NOMO-1 treated with dmso at 0.1 percent for 144 hours (cell line): ENCODE results near the gene PTTG1IP.
A peak's percentile ranks its signal among the peaks of the same experiment; 100 is the strongest.

Source experiments
- DNase-seq: peaks from one replicate; lab custom pipeline; 2025; ENCODE audit not compliant: unreplicated experiment; lab: John Stamatoyannopoulos, UW

PTTG1IP gene

GRCh38 chr21:44896561-44897286 lies 23.2 kb upstream of the PTTG1IP start:
- no peak for DNase-seq

DNA sequence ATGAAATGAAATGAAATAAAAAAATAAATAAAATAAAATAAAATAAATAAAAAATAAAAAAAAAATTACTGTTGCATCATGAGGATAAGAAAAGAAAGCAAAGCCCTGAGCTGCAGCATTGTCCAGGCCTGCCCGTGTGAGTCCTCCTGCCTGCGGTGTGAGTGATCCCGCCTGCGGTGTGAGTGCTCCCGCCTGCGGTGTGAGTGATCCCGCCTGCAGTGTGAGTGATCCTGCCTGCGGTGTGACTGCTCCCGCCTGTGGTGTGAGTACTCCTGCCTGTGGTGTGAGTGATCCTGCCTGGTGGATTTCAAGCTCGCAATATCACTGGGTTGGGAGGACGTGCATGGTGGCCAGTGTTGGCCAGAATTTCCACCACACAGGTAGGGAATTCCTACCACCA lies 22.4 kb upstream of the PTTG1IP start:
- no peak for DNase-seq

DNA sequence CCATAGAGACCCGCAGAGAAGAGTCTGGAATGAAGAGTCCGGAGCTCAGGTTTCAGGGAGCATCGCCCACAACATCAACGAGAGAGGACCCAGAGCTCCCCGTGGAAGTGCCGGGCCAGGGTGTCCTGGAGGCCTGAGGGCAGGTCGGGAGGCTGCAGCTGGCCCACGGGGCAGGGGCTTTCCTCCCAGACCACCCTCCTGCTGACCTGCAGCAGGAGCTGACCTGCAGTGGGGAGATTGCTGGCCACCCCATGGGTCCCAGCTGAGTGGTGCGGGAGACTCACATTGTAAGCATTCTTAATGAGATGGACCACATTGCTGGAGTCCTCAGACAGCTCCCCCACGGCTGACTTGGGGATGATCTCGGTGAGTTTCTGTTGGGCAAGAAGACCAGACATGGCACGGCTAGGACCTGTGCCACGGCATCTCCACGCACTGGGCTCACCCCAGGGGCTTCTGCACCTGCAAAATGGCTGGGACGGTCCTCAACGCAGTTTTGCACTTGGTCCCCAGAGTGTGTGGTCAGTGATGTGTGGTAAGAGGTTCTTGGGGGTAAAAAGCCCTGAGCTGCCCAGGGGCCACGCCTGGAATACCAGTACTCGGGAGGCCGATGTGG lies 21.3 kb upstream of the PTTG1IP start:
- DNase-seq: no peak

GRCh38 chr21:44893948-44894656 lies 20.6 kb upstream of the PTTG1IP start:
- DNase-seq: no peak

DNA sequence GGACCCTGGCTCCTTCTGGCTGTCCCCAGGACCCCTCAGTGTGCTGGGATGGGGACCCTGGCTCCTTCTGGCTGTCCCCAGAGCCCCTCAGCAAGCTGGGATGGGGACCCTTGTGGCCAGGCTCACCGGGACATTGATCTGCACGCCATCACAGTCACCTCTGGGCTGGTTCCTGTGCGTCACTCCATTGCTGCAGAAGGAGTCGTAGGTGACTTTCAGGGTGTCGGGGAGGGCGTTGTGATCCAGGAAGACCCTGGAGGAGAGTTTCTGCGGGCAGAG lies 19.7 kb upstream of the PTTG1IP start:
- DNase-seq: no peak

DNA sequence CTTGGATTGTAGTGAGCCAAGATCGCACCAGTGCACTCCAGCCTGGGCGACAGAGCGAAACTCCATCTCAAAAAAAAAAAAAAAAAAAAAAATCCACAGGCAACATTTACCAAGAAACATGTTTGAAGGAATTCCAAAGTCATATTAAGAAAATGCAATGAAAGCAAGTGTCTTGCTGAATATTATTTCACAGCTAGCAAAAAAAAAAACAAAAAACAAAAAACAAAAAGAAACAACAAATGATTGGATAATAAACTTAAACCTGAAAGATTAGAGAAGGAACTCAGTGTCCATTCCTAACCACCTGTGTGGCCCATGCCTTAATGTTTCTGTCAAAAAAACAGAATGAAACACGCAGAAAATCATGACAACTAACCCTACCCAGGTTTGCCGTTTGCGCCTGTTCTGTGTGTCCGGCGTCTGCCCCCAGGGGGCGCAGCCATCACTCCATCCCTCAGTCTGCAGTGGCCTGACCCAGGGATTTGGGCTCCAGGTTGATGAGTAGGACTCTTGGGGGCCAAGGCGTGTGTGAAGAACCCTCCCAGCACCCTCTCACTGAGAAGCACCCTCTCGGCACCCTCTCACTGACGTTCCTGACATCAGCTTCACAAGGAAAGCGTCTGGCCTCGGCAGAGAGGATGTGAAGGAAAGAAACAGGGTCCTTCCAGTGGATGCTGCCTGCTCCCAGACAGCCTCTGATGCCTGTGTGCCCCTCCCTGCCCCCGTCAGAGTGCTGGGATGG lies 19.2 kb upstream of the PTTG1IP start:
- peak; percentile 14 for DNase-seq

DNA sequence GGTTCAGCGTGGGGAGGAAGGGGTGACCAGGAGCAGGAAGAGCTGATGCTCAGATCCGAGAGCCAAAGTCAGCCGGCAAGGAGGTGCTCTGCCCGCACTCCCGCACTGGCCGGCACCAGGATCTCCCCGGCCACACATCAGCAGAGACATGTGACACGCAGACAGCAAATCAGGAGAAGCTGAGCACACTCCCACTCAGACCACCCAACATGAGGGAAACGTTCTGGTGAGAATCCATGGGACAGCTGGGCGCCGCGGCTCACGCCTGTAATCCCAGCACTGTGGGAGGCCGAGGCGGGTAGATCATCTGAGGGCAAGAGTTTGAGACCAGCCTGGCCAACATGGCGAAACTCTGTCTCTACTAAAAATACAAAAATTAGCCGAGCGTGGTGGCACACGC lies 18.6 kb upstream of the PTTG1IP start:
- no peak for DNase-seq

- no peak for DNase-seq
Measured at GRCh38 chr21:44891631-44892031, 18.1 kb upstream of the PTTG1IP start.

DNA sequence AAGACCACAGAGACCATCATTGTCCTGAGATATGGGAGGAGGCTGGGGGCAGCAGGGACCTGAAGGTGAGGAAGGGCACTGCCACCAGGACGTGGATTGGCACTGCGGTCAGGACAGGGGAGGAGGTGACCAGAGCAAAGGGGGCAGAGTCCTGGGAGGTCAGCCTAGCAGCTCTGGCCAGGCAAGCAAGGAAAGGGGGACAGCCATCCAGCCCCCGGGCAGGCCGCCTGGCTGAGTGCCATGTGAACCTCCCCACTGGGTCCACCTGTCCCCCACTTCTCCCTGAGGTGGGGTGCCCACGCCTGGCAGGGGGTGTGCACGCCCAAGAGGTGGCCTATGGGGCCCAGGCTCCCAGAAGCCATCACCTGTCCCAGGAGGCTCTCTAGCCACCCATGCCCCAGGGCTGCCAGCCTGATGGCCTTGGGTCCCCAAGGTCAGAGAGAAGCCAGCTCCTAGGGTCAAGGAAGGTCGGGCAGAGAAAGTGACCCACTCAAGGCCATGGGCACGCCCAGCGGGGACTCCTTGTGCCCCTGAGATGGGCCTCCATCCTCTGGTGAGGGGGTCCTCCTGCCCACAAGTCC lies 17.6 kb upstream of the PTTG1IP start:
- DNase-seq: no peak

DNA sequence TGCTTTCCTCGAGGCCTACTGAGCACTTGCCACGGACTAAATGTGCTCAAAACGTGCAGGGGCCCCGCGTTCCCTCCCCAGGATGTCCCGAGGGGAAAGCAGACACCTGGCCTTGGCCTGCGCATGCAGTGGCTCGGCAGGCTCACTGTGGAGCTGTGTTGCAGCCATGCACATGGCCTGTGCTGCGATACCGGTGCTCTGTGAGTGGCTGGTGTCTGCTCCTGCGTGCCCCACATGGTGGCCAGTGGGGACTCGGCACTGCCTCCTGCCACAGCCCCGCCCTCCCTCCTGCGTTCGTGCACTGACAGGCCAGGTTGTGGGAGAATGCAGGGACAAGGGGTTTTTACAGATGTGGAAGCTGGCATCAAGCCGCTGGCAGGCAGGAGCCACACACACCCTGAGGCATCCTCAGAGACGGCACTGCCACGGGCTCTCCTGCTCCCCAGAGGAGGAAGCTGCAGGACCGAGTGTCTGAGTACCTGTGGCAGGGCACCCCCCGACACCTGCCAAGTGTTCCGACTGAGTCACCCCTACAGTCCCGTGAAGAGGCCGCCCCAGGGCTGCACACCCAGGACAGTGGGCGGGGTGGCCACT lies 16.9 kb upstream of the PTTG1IP start:
- no peak for DNase-seq

GRCh38 chr21:44889625-44890337 lies 16.3 kb upstream of the PTTG1IP start:
- DNase-seq: no peak

- no peak for DNase-seq
Measured at GRCh38 chr21:44888581-44889550, 15.4 kb upstream of the PTTG1IP start.

GRCh38 chr21:44887807-44888580 lies 14.5 kb upstream of the PTTG1IP start:
- DNase-seq: no peak

DNA sequence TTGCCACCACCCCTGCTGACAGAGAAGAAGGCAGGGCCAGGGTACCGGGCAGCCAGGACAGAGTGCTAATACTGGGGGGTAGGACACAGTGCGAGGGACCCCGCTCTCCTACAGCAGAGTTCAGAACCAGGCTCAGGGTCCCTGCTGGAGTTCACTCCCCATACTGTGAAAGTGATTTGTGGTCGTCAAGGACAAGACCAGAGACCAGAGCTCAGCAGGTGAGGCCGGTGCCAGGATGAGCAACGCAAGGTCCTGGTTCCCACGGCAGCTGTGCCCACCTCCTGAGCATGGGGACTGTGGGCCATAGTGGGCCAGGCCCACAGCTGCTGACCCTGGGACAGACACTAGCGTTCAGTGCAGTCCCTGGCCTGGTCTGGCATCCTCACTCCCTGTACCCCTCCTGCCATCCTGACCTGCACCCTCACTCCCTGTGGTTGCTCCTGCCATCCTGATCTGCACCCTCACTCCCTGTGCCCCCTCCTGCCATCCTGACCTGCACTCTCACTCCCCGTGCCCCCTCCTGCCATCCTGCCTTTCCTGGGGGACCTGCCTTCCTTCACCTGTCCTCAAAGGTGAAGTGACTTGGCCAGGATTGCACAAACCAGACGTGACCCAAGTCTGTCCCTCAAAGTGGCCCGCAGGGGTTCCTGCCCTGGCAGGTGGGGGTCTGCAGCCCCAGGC lies 13.8 kb upstream of the PTTG1IP start:
- no peak for DNase-seq

- no peak for DNase-seq
Measured at GRCh38 chr21:44886113-44887075, 12.9 kb upstream of the PTTG1IP start.

- DNase-seq: no peak
Measured at GRCh38 chr21:44885615-44886014, 12.1 kb upstream of the PTTG1IP start.

DNA sequence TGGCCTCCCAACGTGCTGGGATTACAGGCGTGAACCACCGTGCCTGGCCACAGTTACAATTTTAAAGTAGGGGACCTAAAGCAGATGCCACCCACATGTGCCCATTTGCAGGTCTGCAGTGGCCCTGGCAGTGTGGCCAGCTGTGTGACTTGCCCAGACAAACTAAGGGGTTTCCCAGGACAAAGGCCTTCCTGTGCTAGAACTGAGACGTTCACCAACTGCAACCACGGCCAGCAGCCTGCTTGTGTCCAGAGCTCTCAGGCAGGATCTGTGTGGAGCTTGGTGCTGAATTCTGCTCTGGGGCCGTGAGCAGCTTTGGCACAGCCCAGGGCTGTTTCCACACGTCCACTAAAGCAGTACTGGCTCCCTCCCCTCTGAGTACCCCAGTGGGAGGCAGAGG lies 10.6 kb upstream of the PTTG1IP start:
- no peak for DNase-seq
